Activated CD8-positive, alpha-beta memory T cell treated with anti-CD3 and anti-CD28 coated beads, Interleukin-2, amount 50 U/mL, for 24 hours (primary cell): ENCODE measurements around the gene FRAS1.
"Not testable (repeated sequence)": the region's sequence is repeated elsewhere in the genome, so short reads cannot be mapped to it uniquely, and the experiment has no call there.

Experiments used
- DNase-seq: peaks from one replicate; pipeline ENCODE4 v3.0.0-alpha.2; 2020; ENCODE audit errors: extremely low read depth

The FRAS1 gene

DNA sequence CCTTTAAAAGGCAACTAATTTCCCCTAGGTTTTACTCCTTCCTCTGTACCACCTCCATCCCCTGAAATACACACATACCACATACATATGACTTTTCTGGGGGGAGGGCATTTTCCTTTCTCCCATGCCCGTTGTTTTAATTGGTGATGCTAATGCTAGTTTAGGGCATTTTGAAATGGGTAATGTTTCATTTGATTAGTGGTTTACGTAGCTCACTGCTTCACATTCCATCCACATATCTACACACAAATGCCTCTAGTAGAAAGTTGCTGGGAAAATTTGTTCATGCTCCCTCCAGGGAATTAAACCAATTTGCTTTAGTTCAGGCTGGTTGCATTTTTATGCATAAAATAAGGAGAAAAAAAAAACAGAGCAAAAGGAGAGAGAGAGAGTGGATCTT lies 231.2 kb downstream of the FRAS1 start:
- DNase-seq = no peak

GRCh38 chr4:78291277-78291676 lies 234.2 kb downstream of the FRAS1 start:
- no peak for DNase-seq

GRCh38 chr4:78292341-78292740 lies 235.2 kb downstream of the FRAS1 start:
- DNase-seq = no peak

DNA sequence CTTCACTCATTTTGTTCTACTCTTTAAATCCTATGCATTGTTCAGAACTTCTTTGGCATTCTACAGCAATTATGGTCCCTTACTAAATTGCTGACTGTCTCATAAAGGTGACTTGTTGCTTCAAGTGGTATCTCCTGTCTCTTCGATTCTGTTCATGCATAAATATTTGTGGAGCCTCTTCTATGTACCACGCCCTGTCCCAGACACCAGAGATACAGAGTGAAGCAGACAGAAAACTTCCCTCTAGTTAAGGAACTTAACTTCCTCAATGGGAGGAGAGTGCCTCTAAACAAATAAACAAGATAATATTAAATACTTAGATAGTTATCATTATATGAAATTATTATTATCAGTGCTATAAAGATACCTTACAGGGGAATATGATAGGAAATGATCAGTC lies 235.7 kb downstream of the FRAS1 start:
- DNase-seq = no peak

DNA sequence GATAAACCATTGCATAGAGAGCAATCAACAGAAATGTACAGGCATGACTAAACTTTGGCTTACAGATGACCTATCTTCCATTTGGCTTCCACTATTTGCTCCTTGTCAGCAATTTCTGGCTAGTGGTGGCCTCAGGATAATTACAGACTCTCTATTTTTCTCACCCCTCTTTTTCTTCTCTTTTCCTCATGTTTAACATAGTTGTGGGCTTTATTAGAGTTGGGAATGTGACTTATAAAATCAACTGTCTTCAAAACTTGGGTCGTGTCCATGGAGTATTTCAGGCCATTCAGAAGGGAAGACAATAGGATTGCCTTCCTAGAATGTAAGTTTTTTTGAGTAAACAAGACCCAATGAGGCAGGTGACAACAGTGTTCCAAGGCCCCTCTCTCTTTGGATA lies 236.2 kb downstream of the FRAS1 start:
- no peak for DNase-seq

DNA sequence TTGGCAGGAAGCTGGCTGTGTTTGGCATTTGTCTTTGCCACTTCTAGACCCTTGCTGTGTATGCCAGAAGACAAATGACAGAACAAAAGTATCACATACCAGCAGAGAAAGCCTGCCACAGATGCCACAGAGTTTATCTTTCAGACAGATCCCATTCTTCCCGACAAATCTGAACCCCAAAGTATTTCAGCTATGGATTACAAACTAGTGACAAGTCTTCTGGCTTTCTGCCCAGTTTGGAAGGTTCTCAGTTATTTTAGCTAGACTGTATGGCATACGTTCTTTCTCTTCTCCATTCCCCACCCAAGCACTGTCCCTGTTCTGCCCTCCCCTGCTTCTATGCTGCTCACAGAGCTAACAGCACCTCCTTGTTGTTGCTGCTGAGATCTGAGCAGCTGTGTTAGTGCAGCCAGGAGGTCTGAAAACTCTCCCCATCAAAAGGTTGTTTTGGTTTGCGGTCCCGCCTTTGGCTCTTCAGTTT lies 236.7 kb downstream of the FRAS1 start:
- no peak for DNase-seq

GRCh38 chr4:78296261-78296660 lies 239.1 kb downstream of the FRAS1 start:
- DNase-seq = no peak

GRCh38 chr4:78297116-78297800 lies 240.1 kb downstream of the FRAS1 start:
- DNase-seq = no peak

DNA sequence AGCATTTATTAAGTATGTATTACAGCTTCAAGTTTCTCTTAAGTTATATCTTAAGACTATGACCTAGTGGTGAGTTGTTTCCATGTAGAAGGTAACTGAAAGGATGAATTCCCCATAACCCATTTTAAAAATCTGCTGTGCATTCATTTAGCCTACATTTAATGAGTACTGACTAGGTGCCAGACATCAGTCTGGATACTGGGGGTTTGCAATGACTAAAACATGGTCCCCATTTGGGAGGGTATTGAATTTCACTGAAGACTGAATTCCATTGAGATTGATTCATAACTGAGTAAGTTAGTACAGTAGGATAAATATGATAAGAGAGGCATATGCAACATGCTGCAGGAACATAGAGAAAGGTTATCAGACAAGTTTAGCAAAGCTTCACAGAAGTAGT lies 241.5 kb downstream of the FRAS1 start:
- no peak for DNase-seq

DNA sequence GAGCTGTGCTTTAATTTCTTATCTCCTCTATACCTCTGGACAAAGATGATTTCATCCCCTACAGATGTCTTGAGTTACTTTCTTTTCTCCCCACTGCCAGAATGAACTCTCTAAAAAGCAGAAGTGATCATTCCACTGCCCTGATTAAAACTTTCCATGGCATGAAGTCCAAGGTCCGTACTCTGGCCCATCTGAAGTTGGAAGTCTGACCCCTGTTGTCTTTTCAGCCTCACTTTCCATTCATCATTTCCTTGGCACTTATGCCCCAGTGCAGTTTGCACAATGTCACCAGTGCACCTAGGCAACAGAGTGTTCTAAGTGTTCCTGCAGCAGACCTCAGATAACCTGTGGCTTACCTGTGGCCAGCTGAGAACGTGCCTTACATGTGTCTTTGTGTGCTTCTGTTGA lies 242.4 kb downstream of the FRAS1 start:
- no peak for DNase-seq

- not testable (repeated sequence) for DNase-seq
Measured at GRCh38 chr4:78307263-78307662, 250.1 kb downstream of the FRAS1 start.

DNA sequence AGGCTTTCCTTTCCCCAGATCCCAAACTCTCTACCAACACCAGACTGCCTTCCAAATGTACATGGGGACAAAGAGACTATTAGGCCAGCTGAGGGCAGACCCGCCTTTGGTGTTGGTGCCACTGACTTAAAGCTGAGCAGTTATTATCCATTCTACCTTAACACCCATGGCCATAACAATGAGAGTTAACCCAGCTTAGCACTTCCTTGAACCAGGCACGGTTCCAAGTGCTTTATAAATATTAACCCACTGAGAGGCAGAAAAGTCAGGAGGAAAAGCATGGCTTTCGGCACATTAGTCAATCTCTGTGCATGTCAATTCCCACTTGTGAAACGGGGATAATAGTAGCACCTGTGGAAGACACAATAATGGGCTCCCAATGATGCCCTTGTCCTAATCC lies 251.4 kb downstream of the FRAS1 start:
- no peak for DNase-seq

DNA sequence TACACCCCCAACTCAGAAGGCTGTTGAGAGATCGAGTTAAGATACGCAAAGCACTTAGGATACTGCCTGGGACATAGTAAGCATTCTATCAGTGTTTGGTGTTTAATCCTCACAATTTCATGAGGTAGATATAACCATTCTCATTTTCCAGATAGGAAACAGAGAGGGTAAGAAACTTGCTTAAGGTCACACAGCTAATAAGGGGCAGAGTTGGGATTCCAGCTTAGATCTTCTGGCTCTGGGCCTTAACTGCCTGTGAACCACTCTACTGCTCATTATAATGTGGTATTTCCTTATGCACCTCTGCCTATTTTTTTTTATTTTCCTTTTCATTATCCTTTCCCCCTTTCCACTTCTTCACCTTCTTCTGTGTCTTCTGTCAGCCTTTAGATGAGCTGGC lies 252.2 kb downstream of the FRAS1 start:
- DNase-seq = no peak

- no peak for DNase-seq
Measured at GRCh38 chr4:78310007-78310739, 253.1 kb downstream of the FRAS1 start.

GRCh38 chr4:78310740-78311115 lies 253.6 kb downstream of the FRAS1 start:
- DNase-seq = no peak

- DNase-seq = no peak
Measured at GRCh38 chr4:78311306-78311705, 254.2 kb downstream of the FRAS1 start.

DNA sequence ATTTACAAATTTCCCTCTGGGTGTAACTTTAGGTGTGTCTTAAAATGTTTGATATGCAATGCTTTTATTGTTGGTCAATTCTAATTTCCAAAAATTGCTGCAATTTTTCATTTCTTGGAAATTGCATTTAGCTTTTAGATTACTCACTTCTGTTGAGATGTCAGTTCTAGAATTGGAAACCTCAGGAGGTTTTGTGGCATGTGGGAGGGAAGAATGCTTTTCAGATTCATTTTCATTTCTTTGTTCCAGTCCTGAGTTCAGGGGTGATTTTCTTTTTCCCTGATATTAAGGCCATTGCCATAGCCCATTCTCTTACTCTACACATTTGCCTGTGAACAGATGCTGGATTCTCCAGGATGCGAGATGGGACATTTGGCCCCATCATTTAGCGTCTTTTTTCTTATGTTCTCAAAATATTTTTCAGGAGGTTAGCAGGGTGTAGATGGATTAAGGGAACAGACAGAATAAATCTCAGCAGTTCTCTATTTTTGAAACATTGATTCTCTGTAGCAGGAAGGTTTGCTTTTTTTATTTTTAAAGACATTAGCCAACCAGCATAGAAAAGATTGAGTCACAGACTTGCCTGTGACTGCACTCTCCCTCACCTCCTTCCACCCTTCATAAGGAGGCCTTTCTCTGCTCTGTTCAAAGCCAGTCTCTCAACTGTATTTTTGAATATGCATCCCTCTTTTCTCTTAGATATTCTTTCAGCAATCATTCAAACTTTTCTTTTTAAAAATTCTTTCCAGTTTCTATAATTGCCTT lies 256.0 kb downstream of the FRAS1 start:
- DNase-seq = no peak

DNA sequence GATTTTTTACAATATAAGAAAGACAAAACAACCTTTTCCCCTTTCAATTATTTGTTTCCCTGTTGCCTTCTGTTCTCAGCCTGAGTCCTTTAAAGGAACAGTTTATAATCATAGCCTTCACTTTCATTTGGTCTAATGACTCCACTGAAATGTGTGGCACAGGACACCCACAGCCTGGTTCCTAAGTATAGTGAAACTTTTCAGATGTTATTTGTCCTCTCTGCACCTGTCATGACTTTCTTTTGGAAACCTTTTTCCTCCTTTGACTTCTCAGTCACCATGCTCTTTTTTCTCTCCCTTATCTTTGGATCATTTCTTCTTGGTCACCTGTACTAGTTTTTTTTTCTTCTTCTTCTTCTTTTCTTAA lies 256.6 kb downstream of the FRAS1 start:
- DNase-seq = no peak

- no peak for DNase-seq
Measured at GRCh38 chr4:78318126-78318525, 261.0 kb downstream of the FRAS1 start.

- DNase-seq = no peak
Measured at GRCh38 chr4:78320349-78320935, 263.3 kb downstream of the FRAS1 start.

GRCh38 chr4:78322032-78322431 lies 264.9 kb downstream of the FRAS1 start:
- DNase-seq = no peak

- DNase-seq = no peak
Measured at GRCh38 chr4:78323439-78323838, 266.3 kb downstream of the FRAS1 start.
